AG09309 (cell line): Measurements from ENCODE around the gene OBSCN.
A peak's percentile ranks its signal among the peaks of the same experiment; 100 is the strongest.
"Not testable (repeated sequence)": the region's sequence is repeated elsewhere in the genome, so short reads cannot be mapped to it uniquely, and the experiment has no call there.

ENCODE experiments used
- DNase-seq: peaks from one replicate; pipeline ENCODE4 v3.0.0-alpha.2; 2010; ENCODE audit warnings: low read depth
- H3K4me3 ChIP-seq: 2 replicates; pipeline ENCODE4 v1.5.1; 2011; ENCODE audit warnings: mild to moderate bottlenecking, low read depth, low read length, moderate library complexity; ENCODE audit not compliant: control insufficient read depth
- CTCF ChIP-seq: IDR thresholded peaks from 2 replicates; pipeline ENCODE4 v1.5.1; 2011; ENCODE audit warnings: mild to moderate bottlenecking, low read depth, low read length, inconsistent platforms; ENCODE audit not compliant: insufficient read depth, control insufficient read depth; ENCODE audit errors: missing control alignments

Gene OBSCN

GRCh38 chr1:228222548-228222947 lies 14.7 kb downstream of the OBSCN start:
- no peak overlapping the region for H3K4me3 ChIP-seq
- DNase-seq: no peak
- no peak for TF ChIP-seq CTCF

GRCh38 chr1:228224198-228225164 lies 16.6 kb downstream of the OBSCN start:
- no peak for DNase-seq
- no peak overlapping the region for H3K4me3 ChIP-seq
- TF ChIP-seq CTCF: no peak

- no peak overlapping the region for H3K4me3 ChIP-seq
- TF ChIP-seq CTCF: no peak
- no peak for DNase-seq
Measured at GRCh38 chr1:228225165-228225710, 17.4 kb downstream of the OBSCN start.

- H3K4me3 ChIP-seq: no peak overlapping the region
- DNase-seq: no peak
- TF ChIP-seq CTCF: no peak
Measured at GRCh38 chr1:228225740-228226139, 17.9 kb downstream of the OBSCN start.

- no peak for DNase-seq
- TF ChIP-seq CTCF: no peak
- no peak overlapping the region for H3K4me3 ChIP-seq
Measured at GRCh38 chr1:228226141-228226874, 18.5 kb downstream of the OBSCN start.

- peak; percentile 32 for TF ChIP-seq CTCF
- no peak overlapping the region for H3K4me3 ChIP-seq
- no peak for DNase-seq
Measured at GRCh38 chr1:228226956-228227791, 19.3 kb downstream of the OBSCN start.

GRCh38 chr1:228228147-228228546 lies 20.3 kb downstream of the OBSCN start:
- not testable (repeated sequence) for H3K4me3 ChIP-seq

More at GRCh38 chr1:228228147-228228546, 20.3 kb downstream of the OBSCN start:
- not testable (repeated sequence) for DNase-seq
